Measurements from ENCODE around the gene KIF12.
"Not testable (repeated sequence)": the region's sequence is repeated elsewhere in the genome, so short reads cannot be mapped to it uniquely, and the experiment has no call there.

The KIF12 gene

DNA sequence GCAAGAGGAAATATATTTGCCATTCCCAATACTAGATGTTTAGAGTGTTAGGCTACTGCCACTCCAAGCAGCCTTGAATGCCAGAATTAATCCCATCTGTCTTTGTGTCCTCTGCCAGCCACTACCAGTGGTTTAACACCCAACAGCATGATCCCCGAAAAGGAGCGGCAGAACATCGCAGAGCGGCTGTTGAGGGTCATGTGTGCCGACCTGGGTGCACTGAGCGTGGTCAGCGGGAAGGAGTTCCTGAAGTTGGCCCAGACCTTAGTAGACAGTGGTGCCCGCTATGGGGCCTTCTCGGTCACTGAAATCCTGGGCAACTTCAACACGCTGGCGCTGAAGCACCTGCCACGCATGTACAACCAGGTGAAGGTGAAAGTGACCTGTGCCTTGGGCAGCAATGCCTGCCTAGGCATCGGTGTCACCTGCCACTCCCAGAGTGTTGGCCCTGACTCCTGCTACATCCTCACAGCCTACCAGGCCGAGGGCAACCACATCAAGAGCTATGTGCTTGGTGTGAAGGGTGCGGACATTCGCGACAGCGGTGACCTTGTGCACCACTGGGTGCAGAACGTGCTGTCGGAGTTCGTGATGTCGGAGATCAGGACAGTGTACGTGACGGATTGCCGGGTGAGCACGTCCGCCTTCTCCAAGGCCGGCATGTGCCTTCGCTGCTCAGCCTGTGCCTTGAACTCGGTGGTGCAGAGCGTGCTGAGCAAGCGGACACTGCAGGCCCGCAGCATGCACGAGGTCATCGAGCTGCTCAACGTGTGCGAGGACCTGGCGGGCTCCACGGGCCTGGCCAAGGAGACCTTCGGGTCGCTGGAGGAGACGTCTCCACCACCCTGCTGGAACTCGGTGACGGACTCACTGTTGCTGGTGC lies 50.3 kb downstream of the KIF12 start:
- DNase-seq (ENCODE audit: low read depth in 1 of 2, low spot score in 1 of 2) = no peak

GRCh38 chr9:114047717-114048116 lies 51.4 kb downstream of the KIF12 start:
- no peak for DNase-seq (ENCODE audit: low read depth in 1 of 2, low spot score in 1 of 2)

DNA sequence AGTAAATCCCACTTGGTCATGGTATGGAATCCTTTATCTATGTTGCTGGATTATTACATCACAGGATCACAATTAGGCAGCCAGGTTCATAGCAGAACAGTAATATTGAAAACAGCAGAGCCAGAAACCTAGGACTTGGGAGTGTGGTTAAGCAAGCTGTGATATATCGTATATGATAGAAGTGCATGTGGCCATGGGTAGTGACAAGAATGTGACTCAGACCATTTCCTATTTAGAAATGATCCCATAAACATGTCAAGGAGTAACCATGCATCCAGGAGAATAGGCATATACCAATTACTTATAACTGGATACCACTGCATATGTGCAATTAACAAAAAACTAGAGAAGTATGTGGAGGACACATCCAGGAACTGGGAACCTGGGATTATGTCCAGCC lies 52.2 kb downstream of the KIF12 start:
- DNase-seq (ENCODE audit: low read depth in 1 of 2, low spot score in 1 of 2) = no peak

GRCh38 chr9:114046237-114046755 lies 52.8 kb downstream of the KIF12 start:
- DNase-seq (ENCODE audit: low read depth in 1 of 2, low spot score in 1 of 2) = no peak

- DNase-seq (ENCODE audit: low read depth in 1 of 2, low spot score in 1 of 2) = not testable (repeated sequence)
These were observed 55.4 kb downstream of the KIF12 start for GRCh38 chr9:114043660-114044059.

Measured in stimulated activated CD4-positive, alpha-beta T cell treated with anti-CD3 and anti-CD28 coated beads, Interleukin-15, amount 100 ng/mL, for 1 hour (primary cell).